GM12874 (cell line): ENCODE data around the gene COL21A1.

Experiments
- TF ChIP-seq, protein P1 (sequence below): IDR thresholded peaks from 2 replicates; pipeline ENCODE4 v1.5.1; 2011; ENCODE audit warnings: low read depth, mild to moderate bottlenecking, control low read depth, low read length, moderate library complexity; ENCODE audit not compliant: insufficient read depth

The COL21A1 gene

GRCh38 chr6:56062836-56063235, 184.5 kb downstream of the COL21A1 start:
- TF ChIP-seq, protein P1, sequence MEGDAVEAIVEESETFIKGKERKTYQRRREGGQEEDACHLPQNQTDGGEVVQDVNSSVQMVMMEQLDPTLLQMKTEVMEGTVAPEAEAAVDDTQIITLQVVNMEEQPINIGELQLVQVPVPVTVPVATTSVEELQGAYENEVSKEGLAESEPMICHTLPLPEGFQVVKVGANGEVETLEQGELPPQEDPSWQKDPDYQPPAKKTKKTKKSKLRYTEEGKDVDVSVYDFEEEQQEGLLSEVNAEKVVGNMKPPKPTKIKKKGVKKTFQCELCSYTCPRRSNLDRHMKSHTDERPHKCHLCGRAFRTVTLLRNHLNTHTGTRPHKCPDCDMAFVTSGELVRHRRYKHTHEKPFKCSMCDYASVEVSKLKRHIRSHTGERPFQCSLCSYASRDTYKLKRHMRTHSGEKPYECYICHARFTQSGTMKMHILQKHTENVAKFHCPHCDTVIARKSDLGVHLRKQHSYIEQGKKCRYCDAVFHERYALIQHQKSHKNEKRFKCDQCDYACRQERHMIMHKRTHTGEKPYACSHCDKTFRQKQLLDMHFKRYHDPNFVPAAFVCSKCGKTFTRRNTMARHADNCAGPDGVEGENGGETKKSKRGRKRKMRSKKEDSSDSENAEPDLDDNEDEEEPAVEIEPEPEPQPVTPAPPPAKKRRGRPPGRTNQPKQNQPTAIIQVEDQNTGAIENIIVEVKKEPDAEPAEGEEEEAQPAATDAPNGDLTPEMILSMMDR, result no peak

- TF ChIP-seq, protein P1, result no peak
Observed at GRCh38 chr6:56058636-56059035, 188.7 kb downstream of the COL21A1 start.

DNA sequence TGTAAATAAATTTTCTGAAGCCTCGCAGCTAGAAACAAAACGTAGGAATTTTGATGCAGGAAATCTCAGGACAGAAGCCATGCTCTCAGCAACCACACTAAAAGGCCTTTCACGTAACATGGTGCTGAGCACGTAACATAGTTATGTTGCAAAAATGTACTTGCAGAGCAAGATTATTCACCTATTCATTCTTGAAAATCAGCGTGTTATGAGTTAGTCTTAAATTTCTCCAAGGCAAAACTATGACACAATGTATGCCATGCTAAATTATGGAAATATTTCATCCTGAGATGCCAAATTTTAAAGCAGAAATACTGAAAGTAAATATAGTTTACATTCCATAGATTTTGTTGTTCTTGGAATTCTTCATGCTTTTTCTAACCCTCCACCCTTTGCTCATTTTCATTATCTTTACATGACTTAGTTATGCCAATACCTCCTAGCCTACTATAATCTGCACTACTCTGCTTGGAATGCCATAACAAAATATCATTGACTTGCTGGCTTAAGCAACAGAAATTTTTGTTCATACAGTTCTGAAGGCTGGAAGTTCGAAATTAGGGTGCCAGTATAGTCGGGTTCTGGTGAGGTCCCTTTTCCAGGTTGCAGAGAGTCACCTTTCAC, 192.2 kb downstream of the COL21A1 start:
- TF ChIP-seq, protein P1, result no peak

DNA sequence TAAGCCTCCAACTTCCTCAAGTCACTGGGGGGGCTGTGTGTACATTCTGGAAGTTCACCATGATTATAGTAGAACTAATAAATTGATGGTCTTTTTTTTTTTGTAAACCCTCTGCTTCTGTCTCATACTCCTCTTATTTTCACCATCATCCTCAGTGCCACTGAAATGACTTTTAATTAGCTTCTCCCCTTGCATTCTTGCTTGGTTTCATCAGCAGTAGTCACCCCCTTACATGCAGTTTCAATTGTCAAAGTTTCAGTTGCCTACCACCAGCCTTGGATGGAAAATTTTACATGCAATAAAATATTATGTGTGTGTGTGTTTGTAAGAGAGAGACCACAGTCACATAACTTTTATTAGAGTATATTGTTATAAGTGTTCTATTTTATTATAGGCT, 196.2 kb downstream of the COL21A1 start:
- TF ChIP-seq, protein P1, result no peak

- TF ChIP-seq, protein P1, result no peak
Observed at GRCh38 chr6:56050530-56051201, 196.7 kb downstream of the COL21A1 start.

DNA sequence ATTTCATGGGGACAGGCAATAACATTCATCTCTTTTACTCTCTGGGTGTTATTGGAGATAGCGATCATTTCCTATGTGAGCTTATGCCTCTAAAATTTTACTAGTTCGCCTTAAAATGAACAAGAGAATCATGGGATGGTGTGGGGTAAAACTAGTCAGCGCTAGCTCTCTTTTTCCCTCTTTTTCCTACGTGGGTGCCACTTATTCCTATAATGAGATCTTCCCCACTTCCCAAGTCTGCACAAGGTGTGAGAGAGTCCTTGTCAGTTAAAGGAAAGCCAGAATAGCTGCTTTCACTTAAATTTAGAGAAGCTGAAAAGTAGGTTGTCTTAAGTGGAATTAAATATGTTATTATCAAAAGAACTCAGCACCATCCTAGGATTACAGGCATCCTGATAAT, 198.8 kb downstream of the COL21A1 start:
- TF ChIP-seq, protein P1, result no peak

- TF ChIP-seq, protein P1, result no peak
Observed at GRCh38 chr6:56047931-56048540, 199.3 kb downstream of the COL21A1 start.
